NB4 (cell line): ENCODE measurements around the gene PCSK5.
A peak's percentile ranks its signal among the peaks of the same experiment; 100 is the strongest.

Experiments used
- DNase-seq: peaks from one replicate; pipeline ENCODE4 v3.0.0; 2010; ENCODE audit warnings: low read depth
- H3K4me3 ChIP-seq: one replicate; pipeline ENCODE4 v1.5.1; 2011; ENCODE audit warnings: mild to moderate bottlenecking, low read depth, low read length, moderate library complexity
- MAX ChIP-seq: IDR thresholded peaks from 2 replicates; pipeline ENCODE4 v1.6.1; 2011; ENCODE audit warnings: low read depth, low read length
- MYC ChIP-seq: IDR thresholded peaks from 2 replicates; pipeline ENCODE4 v1.6.1; 2011; ENCODE audit warnings: low read depth, low read length
- POLR2A ChIP-seq: IDR thresholded peaks from 2 replicates; pipeline ENCODE4 v1.6.1; 2011; ENCODE audit warnings: mild to moderate bottlenecking; ENCODE audit not compliant: insufficient read length; ENCODE audit errors: extremely low read depth
- TF ChIP-seq, protein P1 (sequence below): IDR thresholded peaks from one replicate; pipeline ENCODE4 v1.5.1; 2012; ENCODE audit warnings: low read depth, low read length

PCSK5 gene

DNA sequence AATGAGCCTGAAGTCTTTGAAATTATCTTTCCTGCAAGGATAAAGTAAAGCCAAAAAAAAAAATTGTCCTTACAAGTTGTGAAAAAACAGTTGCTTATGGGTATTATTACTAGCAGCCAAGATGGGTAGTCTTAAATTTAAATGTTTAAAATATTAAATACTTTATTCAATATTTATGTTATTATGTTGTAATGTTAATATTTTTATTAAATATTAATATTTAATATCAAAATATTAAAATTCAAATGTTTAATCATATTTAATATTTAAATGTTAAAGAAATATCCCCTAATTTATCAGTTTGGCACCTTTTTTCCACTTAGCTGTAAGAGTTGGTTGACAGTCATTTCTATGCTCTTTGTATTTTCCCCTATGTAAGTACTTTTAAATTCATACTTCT lies 86.1 kb downstream of the PCSK5 start:
- no peak overlapping the region for H3K4me3 ChIP-seq
- DNase-seq, result no peak
- TF ChIP-seq MYC, result no peak

- no peak overlapping the region for H3K4me3 ChIP-seq
- peak; percentile 1 for DNase-seq
- TF ChIP-seq POLR2A, result no peak
- TF ChIP-seq, protein P1, sequence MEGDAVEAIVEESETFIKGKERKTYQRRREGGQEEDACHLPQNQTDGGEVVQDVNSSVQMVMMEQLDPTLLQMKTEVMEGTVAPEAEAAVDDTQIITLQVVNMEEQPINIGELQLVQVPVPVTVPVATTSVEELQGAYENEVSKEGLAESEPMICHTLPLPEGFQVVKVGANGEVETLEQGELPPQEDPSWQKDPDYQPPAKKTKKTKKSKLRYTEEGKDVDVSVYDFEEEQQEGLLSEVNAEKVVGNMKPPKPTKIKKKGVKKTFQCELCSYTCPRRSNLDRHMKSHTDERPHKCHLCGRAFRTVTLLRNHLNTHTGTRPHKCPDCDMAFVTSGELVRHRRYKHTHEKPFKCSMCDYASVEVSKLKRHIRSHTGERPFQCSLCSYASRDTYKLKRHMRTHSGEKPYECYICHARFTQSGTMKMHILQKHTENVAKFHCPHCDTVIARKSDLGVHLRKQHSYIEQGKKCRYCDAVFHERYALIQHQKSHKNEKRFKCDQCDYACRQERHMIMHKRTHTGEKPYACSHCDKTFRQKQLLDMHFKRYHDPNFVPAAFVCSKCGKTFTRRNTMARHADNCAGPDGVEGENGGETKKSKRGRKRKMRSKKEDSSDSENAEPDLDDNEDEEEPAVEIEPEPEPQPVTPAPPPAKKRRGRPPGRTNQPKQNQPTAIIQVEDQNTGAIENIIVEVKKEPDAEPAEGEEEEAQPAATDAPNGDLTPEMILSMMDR, result peak; percentile 7
These were observed 88.9 kb downstream of the PCSK5 start for GRCh38 chr9:75979362-75979761.

DNA sequence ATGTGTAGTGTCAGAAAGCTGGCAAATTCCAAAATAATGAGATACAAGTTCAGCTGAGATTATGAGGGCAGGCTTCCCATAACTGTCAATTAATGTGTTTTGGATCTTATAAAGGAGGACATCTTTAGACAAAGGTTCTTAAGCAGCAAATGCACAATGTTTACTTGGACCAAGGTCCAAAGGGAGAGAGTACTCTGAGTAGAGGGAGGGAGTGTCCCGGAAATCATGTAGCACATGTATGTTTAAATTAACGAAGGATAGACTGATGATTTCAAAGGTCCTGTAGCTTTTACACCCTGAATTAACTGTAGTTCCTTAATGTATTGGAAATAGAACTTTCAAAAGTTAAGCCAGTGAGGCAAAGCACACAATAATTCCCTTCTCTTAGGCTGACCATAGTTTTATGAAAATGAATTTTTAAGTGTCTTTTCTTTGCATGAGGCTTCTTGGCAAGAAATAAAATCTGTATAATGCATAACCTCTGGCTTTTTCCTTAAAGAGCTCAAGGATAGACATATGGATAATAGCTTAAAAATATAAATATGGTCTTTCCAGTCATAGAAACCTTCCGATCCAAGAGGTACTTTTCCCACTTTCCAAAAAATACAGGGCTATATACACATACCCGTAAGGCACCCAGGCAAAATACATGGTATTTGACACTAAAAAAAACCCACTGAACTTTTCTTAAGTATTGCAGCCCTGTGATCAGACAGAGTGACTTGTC lies 93.0 kb downstream of the PCSK5 start:
- DNase-seq, result no peak
- no peak overlapping the region for H3K4me3 ChIP-seq
- TF ChIP-seq, protein P1, result no peak
- TF ChIP-seq MYC, result no peak
- no peak for TF ChIP-seq POLR2A
- TF ChIP-seq MAX, result no peak

DNA sequence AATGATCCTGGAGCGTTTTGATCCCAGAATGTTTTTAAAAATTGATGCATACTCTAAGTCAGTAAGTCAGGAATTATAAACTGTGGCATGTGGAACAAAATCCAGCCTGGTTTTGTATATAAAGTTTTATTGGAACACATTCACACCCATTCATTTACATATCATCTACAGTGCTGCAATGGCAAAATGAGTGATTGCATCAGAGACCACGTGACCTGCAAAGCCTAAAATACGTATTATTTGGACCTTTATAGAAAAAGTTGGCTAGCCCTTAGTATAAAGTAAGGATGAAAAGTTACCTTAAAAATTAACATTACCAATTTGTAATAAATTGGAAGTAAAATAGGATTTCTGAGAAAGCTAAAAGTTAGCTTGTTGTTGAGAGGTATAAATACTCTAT lies 95.0 kb downstream of the PCSK5 start:
- no peak for DNase-seq
- TF ChIP-seq POLR2A (no peak), MAX (no peak), MYC (no peak)
- TF ChIP-seq, protein P1, result no peak
- no peak overlapping the region for H3K4me3 ChIP-seq

DNA sequence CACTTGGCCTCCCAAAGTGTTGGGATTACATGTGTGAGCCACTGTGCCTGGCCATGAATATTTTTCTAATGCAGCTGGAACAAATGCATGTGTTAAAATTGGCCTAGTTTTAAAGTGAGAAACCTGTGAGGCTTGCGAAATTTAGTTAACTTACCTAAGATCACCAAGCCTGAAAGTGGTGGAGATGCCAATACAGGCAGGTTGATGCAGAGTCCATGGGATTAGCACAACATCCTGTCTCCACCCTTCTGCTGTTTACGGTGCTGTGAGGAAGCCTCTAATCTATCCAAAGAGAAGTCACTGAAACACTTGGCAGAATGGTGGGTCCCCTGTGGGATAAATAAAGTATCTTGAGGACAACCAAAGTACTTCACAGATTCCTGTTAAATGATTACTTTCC lies 98.2 kb downstream of the PCSK5 start:
- no peak for DNase-seq
- no peak overlapping the region for H3K4me3 ChIP-seq
- TF ChIP-seq POLR2A, result no peak
- TF ChIP-seq MAX, result no peak
- no peak for TF ChIP-seq MYC
- TF ChIP-seq, protein P1, result no peak

GRCh38 chr9:75990156-75990555 lies 99.7 kb downstream of the PCSK5 start:
- no peak for DNase-seq
- H3K4me3 ChIP-seq, result no peak overlapping the region
- TF ChIP-seq, protein P1, result no peak
- TF ChIP-seq MAX (no peak), MYC (no peak), POLR2A (no peak)
